HL-60 (cell line): ENCODE data around the gene PTPRD.

ENCODE experiments used
- CTCF ChIP-seq: IDR thresholded peaks from one replicate; pipeline ENCODE4 v1.5.1; 2011; ENCODE audit warnings: low read length, control low read depth, inconsistent platforms; ENCODE audit not compliant: insufficient read depth
- POLR2AphosphoS5 ChIP-seq: IDR thresholded peaks from 2 replicates; pipeline ENCODE4 v1.6.1; 2012; ENCODE audit warnings: low read depth

- TF ChIP-seq CTCF (no peak), POLR2AphosphoS5 (no peak)
Observed at GRCh38 chr9:8542537-8542936, 2070.3 kb downstream of the PTPRD start.
